HG03571 (cell line): ENCODE measurements around the gene CCL27.

Source experiments
- ATAC-seq: cut with Tn5 transposase; IDR thresholded peaks from one replicate; pipeline ENCODE4 v1.9.1; 2021; ENCODE audit not compliant: unreplicated experiment

Gene CCL27

DNA sequence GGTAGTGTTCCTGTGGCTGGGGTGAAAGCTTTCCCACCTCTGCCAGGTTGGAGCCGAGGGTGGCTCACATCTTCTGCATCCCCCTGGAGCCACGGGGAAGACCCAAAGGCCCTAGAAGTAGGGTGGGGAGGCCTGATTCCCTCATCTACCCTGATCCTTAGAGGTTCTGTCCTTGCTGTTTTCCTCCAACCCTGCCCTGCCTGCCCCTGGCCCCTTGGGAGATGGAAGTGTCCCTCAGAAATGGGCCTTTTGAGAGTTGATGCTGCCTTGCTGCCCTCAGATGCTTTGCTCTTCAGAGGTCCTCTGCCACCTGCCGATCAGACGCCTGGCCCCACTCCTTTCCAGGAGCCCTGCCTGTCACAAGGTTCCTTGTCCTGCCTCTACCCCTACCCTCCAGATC lies 22.4 kb upstream of the CCL27 start:
- no peak for ATAC-seq

GRCh38 chr9:34684145-34684544 lies 21.7 kb upstream of the CCL27 start:
- no peak for ATAC-seq

- ATAC-seq: no peak
Measured at GRCh38 chr9:34675869-34676268, 13.4 kb upstream of the CCL27 start.

DNA sequence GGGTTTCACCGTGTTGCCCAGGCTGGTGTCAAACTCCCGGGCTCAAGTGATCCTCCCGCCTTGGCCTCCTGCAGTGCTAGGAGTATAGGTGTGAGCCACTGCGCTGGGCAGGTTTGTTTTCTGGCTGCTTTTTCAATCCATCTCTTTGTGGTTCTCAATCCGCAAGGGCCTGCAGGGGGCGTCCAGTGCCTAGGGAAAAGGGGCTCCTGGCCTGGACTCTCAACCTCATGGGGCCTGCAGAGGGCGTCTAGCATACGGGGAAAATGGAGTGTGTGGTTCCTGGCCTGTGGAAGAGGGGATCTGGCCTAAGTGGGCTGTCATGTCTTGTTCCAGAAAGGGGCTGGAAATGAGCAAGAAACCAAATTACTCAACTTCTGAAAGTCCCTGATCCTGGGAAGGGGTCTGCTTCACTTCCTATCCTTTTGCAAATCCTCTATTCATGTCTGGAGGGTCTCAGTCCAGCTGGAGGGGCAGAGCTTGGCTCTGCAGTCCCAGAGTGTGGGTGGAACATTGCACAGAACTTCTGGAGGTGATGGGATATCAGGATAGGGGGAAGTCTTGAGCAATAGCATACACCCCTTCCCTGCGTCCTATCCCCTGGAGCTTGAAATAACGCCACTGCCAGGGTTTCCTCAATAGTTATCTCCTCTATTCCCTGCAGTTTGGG lies 12.7 kb upstream of the CCL27 start:
- no peak for ATAC-seq

DNA sequence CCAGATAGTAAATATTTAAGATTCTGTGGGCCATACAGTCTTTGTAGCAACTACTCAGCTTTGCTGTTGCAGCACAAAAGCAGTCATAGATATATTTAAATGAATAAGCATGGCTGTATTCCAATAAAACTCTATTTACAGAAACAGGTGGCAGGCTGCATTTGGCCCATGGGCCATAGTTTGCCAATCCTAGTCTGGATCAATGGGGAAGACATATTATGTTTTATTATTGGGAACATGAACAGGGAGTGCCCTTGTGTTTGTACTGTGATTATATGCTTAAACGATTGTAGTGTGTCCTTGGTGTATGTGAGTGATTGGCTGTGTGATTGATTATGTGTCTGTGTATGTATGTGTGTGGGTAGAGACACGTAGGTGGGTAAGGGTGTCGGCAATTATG lies 12.0 kb upstream of the CCL27 start:
- ATAC-seq: no peak

- no peak for ATAC-seq
Measured at GRCh38 chr9:34671307-34671706, 8.8 kb upstream of the CCL27 start.

- no peak for ATAC-seq
Measured at GRCh38 chr9:34669809-34670562, 7.5 kb upstream of the CCL27 start.

DNA sequence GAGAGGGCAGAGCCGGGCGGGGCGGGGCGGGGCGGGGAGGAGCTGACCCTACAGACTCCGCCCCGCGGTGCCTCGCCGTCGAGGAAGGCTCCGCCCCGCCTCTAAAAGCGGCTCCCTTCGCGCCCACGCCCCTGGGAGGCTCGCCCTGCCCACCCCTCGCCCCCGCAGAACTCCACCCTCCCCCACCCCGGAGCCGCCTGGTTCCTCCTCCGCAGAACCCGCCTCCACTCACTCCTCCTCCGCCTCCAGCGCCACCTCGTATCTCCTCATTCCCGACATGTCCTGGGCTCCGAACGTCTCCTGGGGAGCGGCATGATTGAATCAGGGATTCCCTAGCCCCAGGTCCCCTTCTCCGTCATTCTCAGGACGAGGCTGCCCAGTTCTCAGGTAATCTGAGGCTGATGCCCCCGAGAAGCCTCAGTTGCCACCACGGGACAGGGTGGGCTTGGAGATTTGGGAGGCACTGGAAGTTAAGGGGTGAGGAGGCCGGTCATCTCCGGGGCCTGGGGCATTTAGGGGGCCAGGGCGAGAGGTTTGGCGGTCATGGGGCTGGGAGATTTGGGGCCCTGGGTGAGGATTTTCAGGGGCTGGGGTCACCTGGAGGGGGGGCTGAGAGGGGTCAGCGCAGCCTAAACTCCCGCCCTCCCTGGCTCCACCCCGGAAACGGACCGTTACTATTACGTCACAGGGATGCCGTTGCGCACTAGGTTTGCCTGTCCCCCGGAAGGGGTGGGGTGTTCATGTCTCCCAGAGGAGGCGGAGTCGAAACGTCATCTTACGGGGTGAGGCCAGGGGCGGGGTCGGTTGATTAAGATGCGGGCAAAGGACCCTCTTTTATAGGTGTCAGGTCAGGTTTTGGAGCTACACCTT lies 3.2 kb upstream of the CCL27 start:
- peak; percentile 70 for ATAC-seq

DNA sequence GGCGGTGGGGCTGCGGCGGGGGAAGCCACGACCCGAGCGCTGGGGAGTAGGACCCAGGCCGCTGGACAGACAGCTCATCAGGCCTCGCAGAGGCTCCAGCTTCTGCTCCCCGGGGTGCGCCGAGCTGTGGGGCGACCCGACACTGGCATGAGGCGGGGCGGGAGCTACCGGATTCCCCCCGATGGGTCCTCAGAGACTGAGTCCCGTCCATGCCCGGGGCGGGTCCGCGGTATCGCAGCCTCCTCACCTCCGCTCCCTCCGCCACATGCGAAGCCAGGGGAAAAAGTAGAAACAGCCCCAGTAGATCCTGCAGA lies 2.6 kb upstream of the CCL27 start:
- ATAC-seq: no peak

- ATAC-seq: peak; percentile 54
Measured at GRCh38 chr9:34664281-34665066, 2.0 kb upstream of the CCL27 start.

GRCh38 chr9:34663303-34663605 lies 797 bp upstream of the CCL27 start:
- ATAC-seq: no peak

DNA sequence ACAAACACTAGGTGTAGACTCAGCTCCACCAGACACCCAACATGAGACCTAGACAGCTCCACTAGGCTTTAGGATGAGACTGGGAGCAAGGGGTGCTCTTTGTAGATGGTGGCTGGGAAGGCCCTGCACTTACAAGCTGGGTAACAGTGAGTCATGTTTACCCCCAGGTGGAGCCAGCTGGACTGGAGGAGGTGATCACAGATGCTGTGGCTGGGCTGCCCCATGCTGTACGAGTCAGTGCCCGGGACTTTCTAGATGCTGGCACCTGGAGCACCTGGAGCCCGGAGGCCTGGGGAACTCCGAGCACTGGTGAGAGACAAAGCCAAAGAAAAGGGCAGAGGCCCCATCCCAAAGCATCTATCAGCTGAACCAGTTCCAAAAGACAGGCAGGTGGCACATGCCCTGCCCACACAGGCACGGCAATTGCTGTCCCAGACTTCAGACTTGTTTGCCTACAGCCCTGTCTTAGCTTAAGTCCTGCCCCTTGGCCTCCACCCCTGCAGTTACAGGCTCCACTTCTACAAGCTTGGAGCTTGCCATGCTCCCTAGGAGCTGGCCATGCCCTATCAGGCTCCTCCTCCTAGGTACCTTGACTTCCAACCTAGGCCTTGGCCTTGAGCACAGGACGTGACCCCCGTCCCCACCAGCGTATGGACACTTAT lies 2.7 kb downstream of the CCL27 start:
- ATAC-seq: no peak

- ATAC-seq: no peak
Measured at GRCh38 chr9:34658461-34658860, 4.0 kb downstream of the CCL27 start.

- no peak for ATAC-seq
Measured at GRCh38 chr9:34656992-34657391, 5.5 kb downstream of the CCL27 start.

GRCh38 chr9:34655394-34655793 lies 7.1 kb downstream of the CCL27 start:
- ATAC-seq: no peak

DNA sequence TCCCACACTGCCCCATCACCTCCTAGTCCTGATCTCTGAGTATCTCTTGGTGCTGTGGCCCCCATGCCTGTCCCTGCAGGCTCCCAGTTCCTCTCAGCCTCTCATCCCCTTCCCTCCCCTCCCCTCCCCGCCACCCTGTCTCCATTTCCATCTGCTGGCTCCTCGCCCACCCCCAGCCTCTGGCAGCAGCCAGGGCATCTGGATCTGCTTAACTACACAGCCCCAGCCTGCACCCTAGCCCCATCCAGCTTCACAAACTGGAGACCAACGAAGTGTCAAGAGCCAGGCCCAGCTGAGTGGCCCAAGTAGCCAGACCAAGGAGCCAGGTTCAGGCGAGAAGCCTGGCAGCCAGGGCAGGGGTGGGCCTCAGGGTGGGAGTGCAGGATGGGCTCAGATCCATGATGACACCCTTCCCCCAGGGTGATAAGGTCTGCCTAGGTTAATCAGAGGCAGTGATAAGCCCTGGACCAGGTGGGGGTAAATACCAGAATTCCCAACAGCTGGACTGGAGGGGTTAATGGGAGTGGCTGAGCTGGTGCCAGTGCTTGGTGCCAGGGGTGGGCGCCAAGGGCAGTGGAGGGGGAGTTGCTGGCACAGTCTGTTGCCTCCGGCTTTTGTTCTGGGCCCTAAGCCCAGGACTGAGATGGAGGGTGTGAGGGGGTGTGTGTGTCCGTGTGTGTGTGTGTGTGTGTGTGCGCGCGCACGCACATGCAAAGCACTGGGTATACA lies 8.0 kb downstream of the CCL27 start:
- no peak for ATAC-seq

DNA sequence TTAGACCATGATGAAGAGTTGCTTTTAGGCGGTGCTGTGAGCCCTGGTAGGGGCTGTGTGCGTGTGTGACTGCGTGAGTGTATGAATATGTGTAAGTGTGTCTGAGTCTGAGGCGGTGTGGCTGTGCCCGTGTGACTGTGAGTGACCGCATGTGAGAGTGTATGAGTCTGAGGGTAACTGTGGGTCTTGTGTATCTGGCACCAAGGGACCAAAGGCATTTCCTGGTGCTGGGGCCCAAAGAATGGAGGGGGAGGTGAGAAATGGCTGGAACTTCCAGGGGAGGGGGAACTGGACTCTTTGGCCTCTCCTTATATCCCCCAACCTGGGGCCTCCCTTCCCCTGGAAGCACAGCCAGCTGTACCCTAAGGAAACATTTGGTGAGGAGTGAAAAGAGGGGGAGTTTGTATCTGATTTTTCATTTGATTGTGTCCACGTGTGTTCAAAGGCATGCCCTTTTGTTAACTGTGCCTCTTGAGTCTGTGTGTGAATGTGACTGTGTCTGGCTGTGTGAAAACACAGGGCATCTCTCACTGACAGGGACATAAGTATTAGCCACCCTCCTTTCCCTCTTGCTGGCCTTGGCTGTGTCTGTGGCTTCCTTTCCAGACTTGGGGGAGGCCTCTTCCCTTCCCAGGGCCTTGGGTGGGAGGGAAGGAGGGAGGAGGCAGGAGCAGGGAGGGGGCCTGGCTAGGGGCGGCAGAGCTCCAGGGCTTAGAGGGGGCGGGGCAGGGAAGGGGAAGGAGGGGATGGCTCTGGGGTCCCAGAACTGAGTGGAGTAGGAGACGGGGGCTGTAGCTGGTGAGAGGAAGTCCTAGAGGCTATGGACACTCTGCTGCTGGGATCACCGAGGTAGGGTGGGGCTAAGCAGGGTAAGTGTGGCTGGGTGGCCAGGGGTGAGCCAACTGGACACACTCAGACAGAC lies 9.0 kb downstream of the CCL27 start:
- no peak for ATAC-seq

DNA sequence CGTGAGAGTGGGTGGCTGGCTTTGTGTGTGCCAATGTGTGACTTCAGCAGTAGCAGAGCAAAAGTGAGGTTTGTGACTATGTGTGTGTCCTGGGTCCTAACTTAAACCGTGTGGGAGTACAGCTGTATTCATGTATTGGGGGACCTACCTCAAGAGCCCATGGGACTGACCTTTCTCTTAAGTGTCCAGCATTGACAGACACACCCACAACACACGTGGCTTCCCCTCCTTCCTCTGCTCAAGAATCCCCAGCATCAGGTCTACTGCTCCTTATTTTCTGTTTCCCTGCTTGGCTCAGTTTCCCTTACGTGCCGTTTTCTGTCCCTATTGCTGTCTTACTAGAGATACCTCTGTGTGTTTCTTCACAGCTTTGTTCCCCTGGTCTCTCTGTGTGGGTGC lies 9.9 kb downstream of the CCL27 start:
- no peak for ATAC-seq
